Hepatocyte (in vitro differentiated cells): ENCODE measurements around the gene DUSP28.

Source experiments
- EZH2 ChIP-seq: fragments of 200-600 bp; sonication (generic); IDR thresholded peaks from 2 replicates; pipeline ENCODE4 v1.6.1; 2016; ENCODE audit warnings: antibody characterized with exemption, mild to moderate bottlenecking, borderline replicate concordance
- EZH2phosphoT487 ChIP-seq: fragments of 200-600 bp; sonication (generic); IDR thresholded peaks from one replicate; pipeline ENCODE4 v1.6.1; 2018; ENCODE audit warnings: antibody characterized with exemption, mild to moderate bottlenecking, low read depth, moderate library complexity; ENCODE audit not compliant: unreplicated experiment, severe bottlenecking
- TF ChIP-seq, protein P1 (sequence below): fragments of 200-600 bp; sonication (generic); IDR thresholded peaks from 2 replicates; pipeline ENCODE4 v1.5.1; 2016; ENCODE audit warnings: antibody characterized with exemption, mild to moderate bottlenecking; ENCODE audit not compliant: poor library complexity

DNA sequence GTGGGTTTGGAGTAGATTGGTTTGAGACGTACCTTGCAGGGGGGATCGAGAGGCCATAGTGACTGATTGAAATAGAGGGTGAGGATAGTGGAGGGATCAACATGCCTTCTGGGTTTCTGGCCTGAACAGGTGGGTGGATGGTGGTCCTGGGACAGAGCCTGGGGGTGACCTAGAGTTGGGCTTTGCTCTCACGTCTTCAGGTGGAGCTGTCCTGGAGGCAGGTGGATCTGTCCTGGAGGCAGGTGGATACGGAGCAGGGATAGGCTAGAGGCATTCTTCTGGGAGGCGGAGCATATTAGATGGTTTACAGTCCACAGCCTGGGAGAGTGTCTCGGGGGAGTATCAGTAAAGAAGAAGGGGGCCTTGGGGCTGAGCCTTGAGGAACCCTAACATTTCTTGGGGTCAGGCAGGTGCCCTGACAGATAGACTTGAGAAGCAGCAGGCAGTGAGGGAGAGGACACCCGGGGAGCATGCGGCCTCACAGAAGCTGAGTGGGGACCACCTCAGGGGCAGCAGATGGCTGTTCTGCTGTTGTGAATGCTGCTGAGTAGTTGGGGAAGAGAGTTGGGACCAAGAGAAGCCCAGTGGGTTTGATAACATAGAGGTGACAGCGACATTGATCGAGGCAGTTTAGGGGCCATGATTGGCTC is 28.0 kb downstream of the DUSP28 start:
- TF ChIP-seq, protein P1, sequence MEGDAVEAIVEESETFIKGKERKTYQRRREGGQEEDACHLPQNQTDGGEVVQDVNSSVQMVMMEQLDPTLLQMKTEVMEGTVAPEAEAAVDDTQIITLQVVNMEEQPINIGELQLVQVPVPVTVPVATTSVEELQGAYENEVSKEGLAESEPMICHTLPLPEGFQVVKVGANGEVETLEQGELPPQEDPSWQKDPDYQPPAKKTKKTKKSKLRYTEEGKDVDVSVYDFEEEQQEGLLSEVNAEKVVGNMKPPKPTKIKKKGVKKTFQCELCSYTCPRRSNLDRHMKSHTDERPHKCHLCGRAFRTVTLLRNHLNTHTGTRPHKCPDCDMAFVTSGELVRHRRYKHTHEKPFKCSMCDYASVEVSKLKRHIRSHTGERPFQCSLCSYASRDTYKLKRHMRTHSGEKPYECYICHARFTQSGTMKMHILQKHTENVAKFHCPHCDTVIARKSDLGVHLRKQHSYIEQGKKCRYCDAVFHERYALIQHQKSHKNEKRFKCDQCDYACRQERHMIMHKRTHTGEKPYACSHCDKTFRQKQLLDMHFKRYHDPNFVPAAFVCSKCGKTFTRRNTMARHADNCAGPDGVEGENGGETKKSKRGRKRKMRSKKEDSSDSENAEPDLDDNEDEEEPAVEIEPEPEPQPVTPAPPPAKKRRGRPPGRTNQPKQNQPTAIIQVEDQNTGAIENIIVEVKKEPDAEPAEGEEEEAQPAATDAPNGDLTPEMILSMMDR = no peak
- TF ChIP-seq EZH2 (no peak), EZH2phosphoT487 (no peak)
